Measurements from ENCODE around the gene RTN4R. TPM values are rescaled to one million over a fixed set of nuclear protein-coding genes. Genes with fewer than 3 reads are reported as not detected.
A peak's percentile ranks its signal among the peaks of the same experiment; 100 is the strongest.

RTN4R gene
- total and polyA plus RNA-seq, 2 of the 8 experiments (the other 6 are each of a cell fraction or from before 2014, with no cell fraction given) = 21.8 to 41.3 TPM

DNA sequence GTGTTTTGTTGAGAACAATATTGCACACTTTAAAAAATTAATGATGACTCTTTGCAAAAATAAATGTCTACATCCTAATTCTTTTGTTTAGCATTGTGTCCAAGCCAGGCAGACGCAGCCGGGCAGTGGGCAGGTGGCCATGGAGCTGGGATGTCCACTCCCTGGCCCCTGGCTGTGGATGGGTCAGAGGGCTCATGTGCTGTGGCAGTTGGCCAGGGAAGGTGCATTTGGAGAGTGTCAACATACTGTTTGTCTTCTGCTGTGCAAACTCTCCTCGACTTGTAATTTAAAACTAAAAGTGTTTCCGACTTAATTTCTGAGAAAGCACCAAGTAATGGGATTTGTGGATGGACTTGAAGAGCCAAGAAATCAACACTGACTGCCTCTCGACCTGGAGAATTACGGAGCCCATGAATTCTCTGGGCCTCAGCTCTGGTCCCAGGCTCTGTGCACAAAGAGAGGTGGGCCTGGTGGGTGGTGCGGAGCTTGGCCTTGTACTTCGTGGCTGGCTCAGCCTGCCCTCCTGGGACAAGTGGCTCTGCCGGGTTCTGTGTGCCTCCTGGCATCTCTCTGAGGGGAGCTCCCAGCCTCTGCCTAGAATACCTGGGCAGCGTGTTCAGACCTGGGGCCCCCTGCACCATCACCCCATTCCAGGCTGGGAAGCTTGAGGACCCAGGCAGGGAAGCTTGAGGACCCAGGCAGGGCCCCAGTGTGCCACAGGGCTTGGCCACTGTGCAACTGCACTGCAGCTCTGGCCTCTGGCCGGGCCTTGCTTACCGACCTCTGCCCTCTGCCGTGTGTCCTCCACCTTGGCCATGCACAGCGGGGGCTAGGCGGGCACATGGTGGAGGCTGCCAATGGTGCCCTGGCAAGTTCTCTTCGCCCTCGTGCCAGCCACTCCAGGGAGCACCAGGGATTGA lies 46.4 kb downstream of the RTN4R start:
- no peak overlapping the region for H3K23ac ChIP-seq (ENCODE audit: insufficient read length)
- ChIA-PET CTCF (ENCODE audit: partially characterized antibody) (interaction anchor here (0.5 to 3.6 kb wide), 3 partner anchors 8 to 213 kb away, joined by 3 to 20 read pairs (median 6); no protein-coding TSS in a partner anchor), POLR2A (ENCODE audit: partially characterized antibody) (interaction anchor here (1.1 to 2.2 kb wide), 2 partner anchors 11 to 16 kb away, joined by 3 to 8 read pairs; no protein-coding TSS in a partner anchor)
- peaks cover 0 to 3% (median 0%) of the 10 kb centered on the region in 4 experiments; a peak in 2 of 7 replicates for H3K4me1 ChIP-seq (replicated peaks in 1 of 4; ENCODE audit: control insufficient read depth in 3 of 4, insufficient read depth in 4 of 4, low read length in 3 of 4)
- no peak overlapping the region for H2AFZ ChIP-seq (ENCODE audit: low read length)
- DNase-seq (ENCODE audit: low read depth in 1 of 2, low spot score in 2 of 2) (no peak), FAIRE-seq (no peak)
- no peak overlapping the region for H2BK5ac ChIP-seq (ENCODE audit: low read depth, low read length)
- H3K36me3 ChIP-seq (ENCODE audit: control insufficient read depth in 2 of 4, insufficient read depth in 4 of 4, low read length in 3 of 4) = no peaks in the 10 kb centered on the region
- H3K9ac ChIP-seq (replicated peaks in 1 of 4; ENCODE audit: extremely low read depth in 1 of 4, low read depth in 3 of 4, low read length in 3 of 4) = no peak overlapping the region
- no peak overlapping the region for H3K27ac ChIP-seq (ENCODE audit: low read depth, low read length)
- H2BK15ac ChIP-seq (ENCODE audit: low read length) = no peak overlapping the region
- H3K4ac ChIP-seq (replicated peaks; ENCODE audit: insufficient read length, low read depth, low read length) = no peak overlapping the region
- H2BK120ac ChIP-seq (replicated peaks; ENCODE audit: low read depth, low read length) = no peak overlapping the region
- no peaks in the 10 kb centered on the region for H3K79me2 ChIP-seq (ENCODE audit: control insufficient read depth in 1 of 2, insufficient read depth in 2 of 2, low read length in 2 of 2)
- H4K8ac ChIP-seq (ENCODE audit: extremely low read depth, insufficient read depth, low read length) = 0 out of 2 replicates have a peak overlapping the region, but pooled peaks have one; percentile 4
- no peak overlapping the region for H3K56ac ChIP-seq (replicated peaks; ENCODE audit: insufficient read length, low read depth, low read length)
- H2BK20ac ChIP-seq (ENCODE audit: low read length) = no peak overlapping the region
- H3K4me2 ChIP-seq (ENCODE audit: insufficient read depth in 1 of 2, low read depth in 2 of 2, low read length in 2 of 2) = no peak overlapping the region
- no peaks in the 10 kb centered on the region for H3K79me1 ChIP-seq (ENCODE audit: low read depth, low read length)
- no peak overlapping the region for H2AK5ac ChIP-seq (ENCODE audit: low read depth, low read length)
- H3K18ac ChIP-seq (ENCODE audit: extremely low read depth, low read length) = no peak overlapping the region
- H3K4me3 ChIP-seq (ENCODE audit: extremely low read depth in 1 of 4, insufficient read depth in 2 of 4, low read depth in 3 of 4, low read length in 4 of 4) = no peak overlapping the region
- 90% methylated on average over 17 of the region's 17 CpGs; no CpG with 5 or more reads in 1 of the 2 experiments for WGBS, 2 experiments (ENCODE audit: extremely low coverage in 1 of 2, insufficient coverage in 1 of 2, insufficient read length in 1 of 2, insufficient replicate concordance in 2 of 2, low coverage in 1 of 2, low lambda C conversion rate in 2 of 2, missing lambda C conversion rate in 1 of 2)
- H4K91ac ChIP-seq (replicated peaks; ENCODE audit: insufficient read length, low read length) = no peak overlapping the region
- H3K9me3 ChIP-seq (ENCODE audit: insufficient read depth in 2 of 2, low read depth in 1 of 2, low read length in 1 of 2) = peaks cover 5% of the 10 kb centered on the region in 2 experiments; a peak in 2 of 4 replicates
- H4K20me1 ChIP-seq (replicated peaks in 1 of 2; ENCODE audit: control insufficient read depth in 1 of 2, insufficient read depth in 2 of 2, low read length in 2 of 2) = peaks cover 0 to 11% of the 10 kb centered on the region in 2 experiments
- no peak overlapping the region for H4K5ac ChIP-seq (ENCODE audit: insufficient read length, low read depth, low read length)
- H3K27me3 ChIP-seq (replicated peaks in 1 of 4; ENCODE audit: control insufficient read depth in 3 of 4, extremely low read depth in 1 of 4, insufficient read depth in 3 of 4, low read length in 3 of 4) = no peaks in the 10 kb centered on the region
- H3K23me2 ChIP-seq (ENCODE audit: low read depth, low read length) = 0 out of 2 replicates have a peak, but pooled peaks cover 4% of the 10 kb centered on the region
- H2BK12ac ChIP-seq (ENCODE audit: low read depth, low read length) = no peak overlapping the region
- H3K14ac ChIP-seq (ENCODE audit: insufficient read length) = no peak overlapping the region
- TF ChIP-seq KDM1A (IDR thresholded peaks at IDR 0.05; ENCODE audit: borderline replicate concordance, low read length) (no peak), CHD2 (IDR thresholded peaks at IDR 0.05; ENCODE audit: low read length) (no peak), HDAC2 (IDR thresholded peaks at IDR 0.05; ENCODE audit: borderline replicate concordance in 1 of 2, low read depth in 2 of 2, low read length in 2 of 2) (no peak), SAP30 (IDR thresholded peaks at IDR 0.05; ENCODE audit: insufficient read depth, insufficient replicate concordance, low read length) (no peak), SP2 (IDR thresholded peaks at IDR 0.05; ENCODE audit: low read length) (no peak), TAF7 (optimal IDR thresholded peaks at IDR 0.05; ENCODE audit: borderline replicate concordance, low read depth, low read length) (no peak), CBX8 (IDR thresholded peaks at IDR 0.05; ENCODE audit: borderline replicate concordance, low read depth, low read length) (no peak), TCF12 (IDR thresholded peaks at IDR 0.05; ENCODE audit: low read depth, low read length) (no peak), EP300 (IDR thresholded peaks at IDR 0.05; ENCODE audit: borderline replicate concordance in 1 of 2, low read depth in 2 of 2, low read length in 2 of 2) (no peak)
- TF ChIP-seq, protein P1, sequence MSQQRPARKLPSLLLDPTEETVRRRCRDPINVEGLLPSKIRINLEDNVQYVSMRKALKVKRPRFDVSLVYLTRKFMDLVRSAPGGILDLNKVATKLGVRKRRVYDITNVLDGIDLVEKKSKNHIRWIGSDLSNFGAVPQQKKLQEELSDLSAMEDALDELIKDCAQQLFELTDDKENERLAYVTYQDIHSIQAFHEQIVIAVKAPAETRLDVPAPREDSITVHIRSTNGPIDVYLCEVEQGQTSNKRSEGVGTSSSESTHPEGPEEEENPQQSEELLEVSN (IDR thresholded peaks at IDR 0.05) = no peak

Data from H1 (cell line).